Suprapubic skin (tissue), 4 donors: ENCODE results near the gene INPP5E.

Experiments
- POLR2A ChIP-seq, 2 donors: fragments of 450-650 bp; IDR thresholded peaks; one replicate each; pipeline ENCODE4 v1.6.1; 2017; ENCODE audit warnings: antibody characterized with exemption in 2 of 2, mild to moderate bottlenecking in 2 of 2, moderate library complexity in 2 of 2
- POLR2AphosphoS5 ChIP-seq, 3 donors: sonication (generic); formaldehyde crosslinking; IDR thresholded peaks; one replicate each; pipeline ENCODE4 v1.6.1; 2017; ENCODE audit warnings: antibody characterized with exemption in 3 of 3
- TF ChIP-seq, protein P1 (sequence below), 2 donors: fragments of 200-600 bp in 1 of 2; fragments of 450-650 bp in 1 of 2; sonication (generic) in 1 of 2; IDR thresholded peaks; one replicate each; pipeline ENCODE4 v1.5.1; 2016 to 2019; ENCODE audit warnings: antibody characterized with exemption in 2 of 2, mild to moderate bottlenecking in 1 of 2, moderate library complexity in 1 of 2

DNA sequence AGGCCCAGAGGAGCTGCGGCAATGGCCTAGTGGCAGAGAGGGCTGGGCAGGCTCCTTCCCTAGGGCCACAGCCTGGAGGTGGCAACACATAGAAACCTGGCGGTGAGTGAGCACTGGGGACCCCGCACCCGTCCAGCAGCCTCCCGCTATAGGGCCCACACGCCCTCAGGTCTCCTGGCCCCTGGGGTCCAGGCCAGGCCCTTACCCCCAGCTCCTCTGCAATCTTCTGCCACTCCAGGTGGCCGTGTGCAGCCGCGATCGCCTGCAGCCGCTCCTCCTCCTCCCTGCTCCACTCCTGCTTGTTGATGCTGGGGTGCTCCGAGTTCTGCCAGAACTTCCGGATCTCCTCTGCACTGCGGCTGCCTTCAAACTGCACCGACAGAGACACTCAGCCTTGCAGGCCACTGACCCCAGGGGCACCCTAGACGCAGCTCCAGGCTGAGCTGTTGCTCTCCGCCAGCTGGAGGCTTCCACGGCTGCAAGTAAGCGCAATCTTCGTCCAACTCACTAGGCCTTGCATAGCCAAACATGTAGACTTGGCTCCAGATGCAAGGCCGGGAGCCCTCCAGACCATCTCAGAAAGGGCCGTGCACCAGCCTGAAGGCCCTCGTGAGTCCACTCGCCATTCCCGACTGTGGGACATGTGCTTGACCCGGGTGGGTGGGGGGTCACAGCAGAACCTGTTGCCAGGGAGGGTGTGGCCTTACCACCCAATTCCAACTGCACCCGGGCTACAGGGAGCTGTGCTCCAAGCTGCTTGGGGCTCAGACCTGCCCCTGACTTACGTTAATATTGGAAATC is 47.7 kb downstream of the INPP5E start:
- TF ChIP-seq POLR2A (IDR thresholded peaks at IDR 0.05) (no peak), POLR2AphosphoS5 (IDR thresholded peaks at IDR 0.05) (no peak)
- TF ChIP-seq, protein P1, sequence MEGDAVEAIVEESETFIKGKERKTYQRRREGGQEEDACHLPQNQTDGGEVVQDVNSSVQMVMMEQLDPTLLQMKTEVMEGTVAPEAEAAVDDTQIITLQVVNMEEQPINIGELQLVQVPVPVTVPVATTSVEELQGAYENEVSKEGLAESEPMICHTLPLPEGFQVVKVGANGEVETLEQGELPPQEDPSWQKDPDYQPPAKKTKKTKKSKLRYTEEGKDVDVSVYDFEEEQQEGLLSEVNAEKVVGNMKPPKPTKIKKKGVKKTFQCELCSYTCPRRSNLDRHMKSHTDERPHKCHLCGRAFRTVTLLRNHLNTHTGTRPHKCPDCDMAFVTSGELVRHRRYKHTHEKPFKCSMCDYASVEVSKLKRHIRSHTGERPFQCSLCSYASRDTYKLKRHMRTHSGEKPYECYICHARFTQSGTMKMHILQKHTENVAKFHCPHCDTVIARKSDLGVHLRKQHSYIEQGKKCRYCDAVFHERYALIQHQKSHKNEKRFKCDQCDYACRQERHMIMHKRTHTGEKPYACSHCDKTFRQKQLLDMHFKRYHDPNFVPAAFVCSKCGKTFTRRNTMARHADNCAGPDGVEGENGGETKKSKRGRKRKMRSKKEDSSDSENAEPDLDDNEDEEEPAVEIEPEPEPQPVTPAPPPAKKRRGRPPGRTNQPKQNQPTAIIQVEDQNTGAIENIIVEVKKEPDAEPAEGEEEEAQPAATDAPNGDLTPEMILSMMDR (IDR thresholded peaks at IDR 0.05): no peak
